H9 (cell line): ENCODE results near the gene OSBP2. TPM values are rescaled to one million over a fixed set of nuclear protein-coding genes. Genes with fewer than 3 reads are reported as not detected.

Source experiments
- DNase-seq: peaks from one replicate; pipeline ENCODE4 v3.0.0-alpha.2; 2017
- H2AFZ ChIP-seq: one replicate; pipeline ENCODE4 v1.6.1; 2013; ENCODE audit warnings: mild to moderate bottlenecking, low read length, control low read depth, moderate library complexity
- H2AK5ac ChIP-seq: 2 replicates; pipeline ENCODE4 v1.6.1; 2013; ENCODE audit warnings: low read length, control low read depth, mixed read lengths; ENCODE audit not compliant: insufficient read length
- H2BK120ac ChIP-seq: one replicate; pipeline ENCODE4 v1.6.1; 2013; ENCODE audit warnings: low read depth, mild to moderate bottlenecking, low read length, control low read depth, inconsistent platforms; ENCODE audit not compliant: poor library complexity, severe bottlenecking
- H2BK12ac ChIP-seq: 2 replicates; pipeline ENCODE4 v1.6.1; 2013; ENCODE audit warnings: low read length, control low read depth, mixed read lengths, low read depth; ENCODE audit not compliant: insufficient read length
- H2BK15ac ChIP-seq: 2 replicates; pipeline ENCODE4 v1.6.1; 2013; ENCODE audit warnings: low read depth, low read length, control low read depth
- H2BK20ac ChIP-seq: one replicate; pipeline ENCODE4 v1.6.1; 2013; ENCODE audit warnings: low read depth, mild to moderate bottlenecking, low read length, control low read depth, inconsistent platforms; ENCODE audit not compliant: poor library complexity, severe bottlenecking
- H2BK5ac ChIP-seq: 2 replicates; pipeline ENCODE4 v1.6.1; 2013; ENCODE audit warnings: low read length, control low read depth, mixed read lengths; ENCODE audit not compliant: insufficient read length
- H3K14ac ChIP-seq: 2 replicates; pipeline ENCODE4 v1.6.1; 2013; ENCODE audit warnings: low read length, control low read depth; ENCODE audit not compliant: insufficient read depth
- H3K18ac ChIP-seq: 2 replicates; pipeline ENCODE4 v1.6.1; 2013; ENCODE audit warnings: low read depth, mild to moderate bottlenecking, mixed read lengths, low read length, control low read depth; ENCODE audit not compliant: insufficient read length
- H3K23ac ChIP-seq: 2 replicates; pipeline ENCODE4 v1.6.1; 2013; ENCODE audit warnings: low read length, control low read depth, mixed read lengths, low read depth; ENCODE audit not compliant: insufficient read length
- H3K23me2 ChIP-seq: 2 replicates; pipeline ENCODE4 v1.6.1; 2013; ENCODE audit warnings: low read depth, mild to moderate bottlenecking, mixed read lengths, low read length, control low read depth; ENCODE audit not compliant: insufficient read length, poor library complexity, severe bottlenecking
- H3K27ac ChIP-seq: 2 replicates; pipeline ENCODE4 v1.5.1; 2013; ENCODE audit warnings: low read length, control low read depth, mixed read lengths, low read depth; ENCODE audit not compliant: insufficient read length
- H3K27me3 ChIP-seq: 2 replicates; pipeline ENCODE4 v1.6.1; 2013; ENCODE audit warnings: low read length, control low read depth, inconsistent platforms; ENCODE audit not compliant: insufficient read depth
- H3K4ac ChIP-seq: 2 replicates; pipeline ENCODE4 v1.6.1; 2013; ENCODE audit warnings: low read depth, mild to moderate bottlenecking, control low read depth, inconsistent platforms, low read length, moderate library complexity
- H3K4me1 ChIP-seq: 2 replicates; pipeline ENCODE4 v1.6.1; 2013; ENCODE audit warnings: low read length, control low read depth, inconsistent platforms; ENCODE audit not compliant: insufficient read depth
- H3K4me2 ChIP-seq: 2 replicates; pipeline ENCODE4 v1.6.1; 2013; ENCODE audit warnings: low read length, control low read depth, mixed read lengths; ENCODE audit not compliant: insufficient read length, insufficient read depth
- H3K56ac ChIP-seq: 2 replicates; pipeline ENCODE4 v1.6.1; 2013; ENCODE audit warnings: low read depth, mild to moderate bottlenecking, mixed read lengths, low read length, control low read depth; ENCODE audit not compliant: insufficient read length
- H3K79me1 ChIP-seq: 2 replicates; pipeline ENCODE4 v1.6.1; 2013; ENCODE audit warnings: low read depth, mild to moderate bottlenecking, moderate library complexity, low read length, control low read depth, inconsistent platforms; ENCODE audit not compliant: insufficient read depth, poor library complexity, severe bottlenecking
- H3K79me2 ChIP-seq: 2 replicates; pipeline ENCODE4 v1.6.1; 2013; ENCODE audit warnings: low read length, control low read depth, inconsistent platforms; ENCODE audit not compliant: insufficient read depth
- H3K9ac ChIP-seq: 2 replicates; pipeline ENCODE4 v1.6.1; 2013; ENCODE audit warnings: low read length, control low read depth, mixed read lengths; ENCODE audit not compliant: insufficient read length; ENCODE audit errors: extremely low read depth
- H3K9me3 ChIP-seq: one replicate; pipeline ENCODE4 v1.6.1; 2013; ENCODE audit warnings: low read depth, low read length, inconsistent platforms; ENCODE audit not compliant: control insufficient read depth
- H3T11ph ChIP-seq: one replicate; pipeline ENCODE4 v1.6.1; 2013; ENCODE audit warnings: mild to moderate bottlenecking, low read length, control low read depth, inconsistent platforms
- H4K20me1 ChIP-seq: one replicate; pipeline ENCODE4 v1.6.1; 2013; ENCODE audit not compliant: control insufficient read depth, insufficient read length, insufficient read depth
- H4K5ac ChIP-seq: 2 replicates; pipeline ENCODE4 v1.6.1; 2013; ENCODE audit warnings: low read depth, mild to moderate bottlenecking, mixed read lengths, low read length, control low read depth; ENCODE audit not compliant: insufficient read length
- H4K8ac ChIP-seq: replicated peaks from 2 replicates; pipeline ENCODE4 v1.6.1; 2013; ENCODE audit warnings: low read length, control low read depth, mixed read lengths, low read depth; ENCODE audit not compliant: insufficient read length
- H4K91ac ChIP-seq: 2 replicates; pipeline ENCODE4 v1.6.1; 2013; ENCODE audit warnings: low read depth, mild to moderate bottlenecking, moderate library complexity, mixed read lengths, low read length, control low read depth; ENCODE audit not compliant: insufficient read length
- H3K27ac Mint-ChIP-seq, 3 experiments: 2 replicates in 2 of 3; 3 replicates in 1 of 3; pipeline ENCODE4 v1.8.0; 2020 to 2021; ENCODE audit warnings: mixed read lengths in 3 of 3, mild to moderate bottlenecking in 1 of 3, moderate library complexity in 1 of 3
- H3K27me3 Mint-ChIP-seq: 2 replicates; pipeline ENCODE4 v1.8.0; 2021; ENCODE audit warnings: low read depth, mild to moderate bottlenecking, moderate library complexity, mixed read lengths
- H3K36me3 Mint-ChIP-seq, 3 experiments: 2 replicates in 2 of 3; 3 replicates in 1 of 3; pipeline ENCODE4 v1.8.0; 2020 to 2021; ENCODE audit warnings: low read depth in 3 of 3, mixed read lengths in 3 of 3; ENCODE audit not compliant: insufficient read depth in 1 of 3
- H3K4me1 Mint-ChIP-seq, 2 experiments: 2 replicates each; pipeline ENCODE4 v1.8.0; 2020; ENCODE audit warnings: mixed read lengths in 2 of 2
- H3K4me3 Mint-ChIP-seq, 2 experiments: 2 replicates in 1 of 2; 3 replicates in 1 of 2; pipeline ENCODE4 v1.8.0; 2020 to 2021; ENCODE audit warnings: mild to moderate bottlenecking in 2 of 2, mixed read lengths in 2 of 2, moderate library complexity in 1 of 2
- H3K9me3 Mint-ChIP-seq, 2 experiments: 2 replicates in 1 of 2; 3 replicates in 1 of 2; pipeline ENCODE4 v1.8.0; 2020; ENCODE audit warnings: mild to moderate bottlenecking in 2 of 2, mixed read lengths in 2 of 2, moderate library complexity in 1 of 2
- WGBS: extraction: QIAGEN DNeasy Blood & Tissue Kit; methylation state at CpG from one replicate; pipeline ENCODE4 v1.1.7; 2013; ENCODE audit warnings: missing lambda C conversion rate, low lambda C conversion rate, mixed read lengths; ENCODE audit not compliant: insufficient read length; ENCODE audit errors: extremely low coverage; 5-methylcytosine and 5-hydroxymethylcytosine counted together
- total RNA-seq: library from RNA; stranded (reverse); gene quantifications from 2 replicates; pipeline ENCODE4 v1.2.1, GENCODE V29; 2021
- TF ChIP-seq, protein P1 (sequence below): fragments of 200-600 bp; sonication (generic); conservative IDR thresholded peaks from 3 replicates; pipeline ENCODE4 v1.8.0; 2021; ENCODE audit warnings: antibody characterized with exemption, mild to moderate bottlenecking

OSBP2 gene
- total RNA-seq, 1 experiment from 2014 or later: 3.4 TPM

GRCh38 chr22:30841273-30841672 lies 146.6 kb downstream of the OSBP2 start:
- no peak overlapping the region for H2BK20ac ChIP-seq
- Mint-ChIP-seq H3K4me3 (no peak overlapping the region), H3K27ac (no peak overlapping the region), H3K36me3 (peaks cover 0 to 3% (median 2%) of the 10 kb centered on the region in 3 experiments; a peak in 4 of 7 replicates), H3K9me3 (peaks cover 5 to 9% of the 10 kb centered on the region in 2 experiments; a peak in 4 of 5 replicates), H3K4me1 (no peaks in the 10 kb centered on the region; a peak in 1 of 4 replicates), H3K27me3 (no peaks in the 10 kb centered on the region; the same call in 1 of the 2 replicates)
- no peak overlapping the region for H2BK5ac ChIP-seq
- no peak overlapping the region for H3K18ac ChIP-seq
- no peak for DNase-seq
- H3K23ac ChIP-seq: no peak overlapping the region
- no peak overlapping the region for H2AFZ ChIP-seq
- no peak overlapping the region for H2AK5ac ChIP-seq
- H3K23me2 ChIP-seq: no peaks in the 10 kb centered on the region
- no peak overlapping the region for H4K91ac ChIP-seq
- TF ChIP-seq, protein P1, sequence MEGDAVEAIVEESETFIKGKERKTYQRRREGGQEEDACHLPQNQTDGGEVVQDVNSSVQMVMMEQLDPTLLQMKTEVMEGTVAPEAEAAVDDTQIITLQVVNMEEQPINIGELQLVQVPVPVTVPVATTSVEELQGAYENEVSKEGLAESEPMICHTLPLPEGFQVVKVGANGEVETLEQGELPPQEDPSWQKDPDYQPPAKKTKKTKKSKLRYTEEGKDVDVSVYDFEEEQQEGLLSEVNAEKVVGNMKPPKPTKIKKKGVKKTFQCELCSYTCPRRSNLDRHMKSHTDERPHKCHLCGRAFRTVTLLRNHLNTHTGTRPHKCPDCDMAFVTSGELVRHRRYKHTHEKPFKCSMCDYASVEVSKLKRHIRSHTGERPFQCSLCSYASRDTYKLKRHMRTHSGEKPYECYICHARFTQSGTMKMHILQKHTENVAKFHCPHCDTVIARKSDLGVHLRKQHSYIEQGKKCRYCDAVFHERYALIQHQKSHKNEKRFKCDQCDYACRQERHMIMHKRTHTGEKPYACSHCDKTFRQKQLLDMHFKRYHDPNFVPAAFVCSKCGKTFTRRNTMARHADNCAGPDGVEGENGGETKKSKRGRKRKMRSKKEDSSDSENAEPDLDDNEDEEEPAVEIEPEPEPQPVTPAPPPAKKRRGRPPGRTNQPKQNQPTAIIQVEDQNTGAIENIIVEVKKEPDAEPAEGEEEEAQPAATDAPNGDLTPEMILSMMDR: no peak
- no CpG with 5 or more reads among the region's 5 CpGs for WGBS
- H2BK12ac ChIP-seq: no peak overlapping the region
- H4K20me1 ChIP-seq: no peaks in the 10 kb centered on the region
- H3K14ac ChIP-seq: no peak overlapping the region
- no peak overlapping the region for H3K56ac ChIP-seq
- no peaks in the 10 kb centered on the region for H3K79me1 ChIP-seq
- no peaks in the 10 kb centered on the region for H3K27me3 ChIP-seq
- H3K9me3 ChIP-seq: no peaks in the 10 kb centered on the region
- no peaks in the 10 kb centered on the region for H3K79me2 ChIP-seq
- no peak overlapping the region for H3K4me2 ChIP-seq
- no peak overlapping the region for H3K27ac ChIP-seq
- no peak overlapping the region for H2BK15ac ChIP-seq
- H4K5ac ChIP-seq: no peak overlapping the region
- no peak overlapping the region for H3K9ac ChIP-seq
- H3K4ac ChIP-seq: no peak overlapping the region
- H3T11ph ChIP-seq: no peak overlapping the region
- no peak overlapping the region for H4K8ac ChIP-seq
- H2BK120ac ChIP-seq: no peak overlapping the region
- no peaks in the 10 kb centered on the region for H3K4me1 ChIP-seq
